ENCODE measurements around the gene SIRT7. TPM values are rescaled to one million over a fixed set of nuclear protein-coding genes. Genes with fewer than 3 reads are reported as not detected.

Gene SIRT7
- total RNA-seq, 1 donor from 2014 or later: 30.2 TPM

- Histone ChIP-seq H3K27ac (ENCODE audit: low read depth, low read length) (peak overlapping the region; percentile 64), H3K79me2 (ENCODE audit: insufficient read depth, low read length) (peaks cover 76% of the 10 kb centered on the region), H3K9ac (ENCODE audit: low read length) (peak overlapping the region; percentile 96)
These were observed 50.6 kb downstream of the SIRT7 start for GRCh38 chr17:81867170-81867990.

GRCh38 chr17:81866440-81867169, 51.4 kb downstream of the SIRT7 start:
- peak overlapping the region; percentile 2 for H3K27ac ChIP-seq (ENCODE audit: low read depth, low read length)
- H3K4me1 Mint-ChIP-seq (ENCODE audit: low read depth, unreplicated experiment): peaks cover 30% of the 10 kb centered on the region
- no peak for FAIRE-seq
- H3K27ac Mint-ChIP-seq (ENCODE audit: unreplicated experiment): peak overlapping the region; percentile 75
- no peak overlapping the region for H2AFZ ChIP-seq (ENCODE audit: low read depth, low read length)
- DNase-seq (ENCODE audit: low read depth): no peak
- H3K9me3 ChIP-seq (ENCODE audit: insufficient read depth, low read depth, low read length): no peaks in the 10 kb centered on the region
- no peaks in the 10 kb centered on the region for H3K9me3 Mint-ChIP-seq (ENCODE audit: unreplicated experiment)
- H3K27me3 ChIP-seq (ENCODE audit: insufficient read depth, low read length): no peaks in the 10 kb centered on the region
- H3K27me3 Mint-ChIP-seq (ENCODE audit: low read depth, unreplicated experiment): no peaks in the 10 kb centered on the region
- H3K36me3 Mint-ChIP-seq (ENCODE audit: low read depth, unreplicated experiment): peaks cover 10% of the 10 kb centered on the region
- peaks cover 79% of the 10 kb centered on the region for H3K79me2 ChIP-seq (ENCODE audit: insufficient read depth, low read length)
- H3K4me1 ChIP-seq (ENCODE audit: insufficient read depth, low read length): peaks cover 38% of the 10 kb centered on the region
- TF ChIP-seq EZH2 (IDR thresholded peaks at IDR 0.05; ENCODE audit: insufficient read depth, low read length) (no peak), CTCF (IDR thresholded peaks at IDR 0.05; ENCODE audit: insufficient read depth, low read depth, low read length) (no peak)
- peaks cover 5% of the 10 kb centered on the region for H3K36me3 ChIP-seq (ENCODE audit: insufficient read depth, low read length)
- H3K9ac ChIP-seq (ENCODE audit: low read length): peak overlapping the region; percentile 96
- peaks cover 71% of the 10 kb centered on the region for H4K20me1 ChIP-seq (ENCODE audit: insufficient read depth, low read length)
- H3K4me3 ChIP-seq (ENCODE audit: insufficient read depth, low read depth, low read length): no peak overlapping the region
- H3K4me3 Mint-ChIP-seq (ENCODE audit: unreplicated experiment): no peak overlapping the region
- no peak overlapping the region for H3K4me2 ChIP-seq (ENCODE audit: low read length)

More at GRCh38 chr17:81867170-81867990, 50.6 kb downstream of the SIRT7 start:
- H3K4me1 ChIP-seq (ENCODE audit: insufficient read depth, low read length): peaks cover 42% of the 10 kb centered on the region
- Mint-ChIP-seq H3K27me3 (ENCODE audit: low read depth, unreplicated experiment) (no peaks in the 10 kb centered on the region), H3K4me1 (ENCODE audit: low read depth, unreplicated experiment) (peaks cover 30% of the 10 kb centered on the region), H3K36me3 (ENCODE audit: low read depth, unreplicated experiment) (peaks cover 10% of the 10 kb centered on the region), H3K9me3 (ENCODE audit: unreplicated experiment) (no peaks in the 10 kb centered on the region), H3K27ac (ENCODE audit: unreplicated experiment) (peak overlapping the region; percentile 75), H3K4me3 (ENCODE audit: unreplicated experiment) (no peak overlapping the region)
- no peak for TF ChIP-seq EZH2 (IDR thresholded peaks at IDR 0.05; ENCODE audit: insufficient read depth, low read length)
- no peak for TF ChIP-seq CTCF (IDR thresholded peaks at IDR 0.05; ENCODE audit: insufficient read depth, low read depth, low read length)
- no peak overlapping the region for H2AFZ ChIP-seq (ENCODE audit: low read depth, low read length)
- DNase-seq (ENCODE audit: low read depth) (no peak), FAIRE-seq (no peak)
- no peaks in the 10 kb centered on the region for H3K27me3 ChIP-seq (ENCODE audit: insufficient read depth, low read length)
- H3K36me3 ChIP-seq (ENCODE audit: insufficient read depth, low read length): peaks cover 5% of the 10 kb centered on the region
- H3K9me3 ChIP-seq (ENCODE audit: insufficient read depth, low read depth, low read length): no peaks in the 10 kb centered on the region
- no peak overlapping the region for H3K4me3 ChIP-seq (ENCODE audit: insufficient read depth, low read depth, low read length)
- H3K4me2 ChIP-seq (ENCODE audit: low read length): peak overlapping the region; percentile 99
- H4K20me1 ChIP-seq (ENCODE audit: insufficient read depth, low read length): peaks cover 71% of the 10 kb centered on the region
